ENCODE results near the gene NINL. TPM values are rescaled to one million over a fixed set of nuclear protein-coding genes. Genes with fewer than 3 reads are reported as not detected.
"Not testable (repeated sequence)": the region's sequence is repeated elsewhere in the genome, so short reads cannot be mapped to it uniquely, and the experiment has no call there.

Gene NINL
- total RNA-seq, 1 experiment from 2014 or later: not detected

GRCh38 chr20:25592135-25592852, 7.0 kb upstream of the NINL start:
- no peak for DNase-seq (ENCODE audit: low read depth)

DNA sequence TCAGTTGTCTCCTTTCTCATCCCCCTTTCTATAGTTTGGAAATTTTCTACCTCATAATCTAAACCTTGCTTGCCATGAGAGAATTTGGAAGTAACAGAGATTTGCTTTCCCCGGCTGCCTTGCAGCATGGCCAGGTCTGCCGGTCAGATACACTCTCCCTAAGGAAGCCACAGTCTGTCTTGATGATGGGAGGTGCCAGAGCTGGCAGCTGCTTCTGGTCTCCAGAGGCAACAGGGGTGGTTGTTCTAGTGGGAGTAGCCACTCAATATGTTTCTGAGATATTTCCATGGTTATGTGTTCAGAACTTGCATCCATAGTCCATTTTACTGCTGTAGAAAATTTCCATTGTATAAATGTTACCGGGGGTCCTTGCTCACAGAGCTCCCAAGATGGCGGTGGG, 5.4 kb upstream of the NINL start:
- DNase-seq (ENCODE audit: low read depth): not testable (repeated sequence)

GRCh38 chr20:25588491-25588890, 3.2 kb upstream of the NINL start:
- no peak for DNase-seq (ENCODE audit: low read depth)

- DNase-seq (ENCODE audit: low read depth): no peak
These were observed 2.2 kb upstream of the NINL start for GRCh38 chr20:25587536-25587935.

DNA sequence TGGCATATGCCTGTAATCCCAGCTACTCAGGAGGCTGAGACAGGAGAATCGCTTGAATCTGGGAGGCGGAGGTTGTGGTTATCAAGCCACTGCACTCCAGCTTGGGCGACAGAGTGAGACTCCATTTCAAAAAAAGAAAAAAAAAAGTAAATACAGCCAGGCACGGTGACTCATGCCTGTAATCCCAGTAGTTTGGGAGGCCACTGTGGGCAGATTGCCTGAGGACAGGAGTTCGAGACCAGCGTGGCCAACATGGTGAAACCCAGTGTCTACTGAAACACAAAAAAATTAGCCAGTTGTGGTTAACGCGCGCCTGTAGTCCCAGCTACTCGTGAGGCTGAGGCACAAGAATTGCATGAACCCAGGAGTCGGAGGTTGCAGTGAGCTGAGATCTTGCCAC, 1.5 kb upstream of the NINL start:
- peak; percentile 4 for DNase-seq (ENCODE audit: low read depth)

DNA sequence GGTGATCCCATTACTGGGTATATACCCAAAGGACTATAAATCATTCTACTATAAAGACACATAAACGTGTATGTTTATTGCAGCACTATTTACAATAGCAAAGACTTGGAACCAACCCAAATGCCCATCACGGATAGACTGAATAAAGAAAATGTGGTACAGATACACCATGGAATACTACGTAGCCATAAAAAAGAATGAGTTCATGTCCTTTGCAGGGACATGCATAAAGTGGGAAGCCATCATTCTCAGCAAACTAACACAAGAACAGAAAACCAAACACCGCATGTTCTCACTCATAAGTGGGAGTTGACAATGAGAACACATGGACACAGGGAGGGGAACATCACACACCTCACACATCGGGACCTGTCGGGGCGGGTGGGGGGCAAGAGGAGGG, 1.7 kb downstream of the NINL start:
- not testable (repeated sequence) for DNase-seq (ENCODE audit: low read depth)

DNA sequence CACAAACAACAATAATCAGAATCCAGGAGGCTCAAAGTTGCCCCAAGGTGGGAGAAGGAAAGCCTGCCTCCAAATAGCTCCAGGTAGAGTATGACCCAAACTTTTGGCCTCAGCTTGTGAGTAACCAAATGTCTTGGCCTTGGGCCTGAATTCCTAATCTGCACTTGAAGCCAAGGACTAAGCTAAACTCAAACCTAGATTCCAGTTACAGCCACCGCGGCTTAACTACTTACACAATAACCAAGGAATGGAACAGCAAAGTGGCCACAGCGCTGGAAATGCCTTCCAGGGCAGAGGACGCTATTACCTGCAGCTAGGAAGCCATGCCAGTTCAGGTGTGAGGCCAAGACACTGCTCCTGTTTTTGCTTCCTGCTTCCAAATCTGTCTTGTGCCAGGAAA, 4.6 kb downstream of the NINL start:
- DNase-seq (ENCODE audit: low read depth): no peak

- no peak for DNase-seq (ENCODE audit: low read depth)
These were observed 6.1 kb downstream of the NINL start for GRCh38 chr20:25579081-25579770.

GRCh38 chr20:25576783-25577530, 8.4 kb downstream of the NINL start:
- no peak for DNase-seq (ENCODE audit: low read depth)

- peak; percentile 48 for DNase-seq (ENCODE audit: low read depth)
These were observed 10.9 kb downstream of the NINL start for GRCh38 chr20:25574411-25574810.

- no peak for DNase-seq (ENCODE audit: low read depth)
These were observed 11.8 kb downstream of the NINL start for GRCh38 chr20:25573288-25574251.

GRCh38 chr20:25571817-25572216, 13.5 kb downstream of the NINL start:
- no peak for DNase-seq (ENCODE audit: low read depth)

GRCh38 chr20:25571240-25571639, 14.1 kb downstream of the NINL start:
- DNase-seq (ENCODE audit: low read depth): no peak

DNA sequence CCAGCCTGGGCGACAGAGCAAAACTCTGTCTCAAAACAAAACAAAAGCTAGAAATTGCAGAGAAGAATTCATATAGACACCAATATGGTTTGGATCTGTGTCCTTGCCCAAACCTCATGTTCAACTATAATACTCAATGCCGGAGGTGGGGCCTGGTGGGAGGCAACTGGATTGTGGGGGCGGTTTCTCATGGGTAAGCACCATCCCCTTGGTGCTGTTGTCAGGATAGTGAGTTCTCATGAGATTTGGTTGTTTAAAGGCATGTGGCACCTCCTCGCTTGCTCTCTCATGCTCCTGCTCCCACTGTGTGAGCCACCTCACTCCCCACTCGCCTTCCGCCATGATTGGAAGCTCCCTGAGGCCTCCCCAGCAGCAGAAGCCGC, 15.2 kb downstream of the NINL start:
- DNase-seq (ENCODE audit: low read depth): no peak

DNA sequence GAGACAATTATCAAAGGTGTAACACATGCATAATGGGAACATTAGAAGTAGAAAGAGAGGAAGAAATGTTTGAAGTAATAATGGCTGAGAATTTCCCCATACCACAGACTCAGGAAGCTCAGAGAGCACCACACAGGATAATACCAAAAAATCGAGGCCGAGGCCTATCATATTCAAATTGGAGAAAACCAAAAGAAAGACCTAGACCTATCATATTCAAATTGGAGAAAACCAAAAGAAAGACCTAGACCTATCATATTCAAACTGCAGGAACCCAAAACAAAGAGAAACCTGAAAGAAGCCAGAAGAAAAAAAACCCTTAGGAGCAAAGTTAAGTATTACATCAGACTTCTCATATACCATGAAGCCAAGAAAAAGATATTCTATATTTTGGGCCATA, 18.0 kb downstream of the NINL start:
- no peak for DNase-seq (ENCODE audit: low read depth)

- DNase-seq (ENCODE audit: low read depth): no peak
These were observed 18.5 kb downstream of the NINL start for GRCh38 chr20:25566821-25567220.

DNA sequence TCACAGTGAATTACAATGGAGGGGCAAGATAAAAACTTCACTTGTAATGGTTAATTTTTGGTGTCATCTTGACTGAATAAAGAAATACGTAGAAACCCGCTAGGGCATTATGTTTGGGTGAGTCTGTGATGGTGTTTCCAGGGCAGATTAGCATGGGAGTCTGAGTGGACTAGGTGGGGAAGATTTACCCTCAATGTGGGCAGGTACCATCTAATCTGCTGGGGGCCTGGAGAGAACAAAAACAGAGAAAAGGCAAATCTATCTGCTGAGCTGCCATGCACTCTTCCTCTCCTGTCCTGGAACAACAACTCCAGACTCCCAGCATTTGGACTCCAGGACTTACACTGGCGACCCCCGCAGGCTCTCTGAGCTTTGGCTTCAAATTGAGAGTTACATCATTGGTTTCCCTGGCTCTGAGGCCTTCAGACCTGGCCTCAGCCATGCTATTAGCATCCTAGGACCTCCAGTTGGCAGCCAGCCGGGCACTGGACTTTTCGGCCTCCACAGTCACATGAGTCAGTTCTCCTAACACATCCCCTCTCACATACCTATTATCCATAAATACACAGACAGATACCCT, 19.7 kb downstream of the NINL start:
- DNase-seq (ENCODE audit: low read depth): no peak

DNA sequence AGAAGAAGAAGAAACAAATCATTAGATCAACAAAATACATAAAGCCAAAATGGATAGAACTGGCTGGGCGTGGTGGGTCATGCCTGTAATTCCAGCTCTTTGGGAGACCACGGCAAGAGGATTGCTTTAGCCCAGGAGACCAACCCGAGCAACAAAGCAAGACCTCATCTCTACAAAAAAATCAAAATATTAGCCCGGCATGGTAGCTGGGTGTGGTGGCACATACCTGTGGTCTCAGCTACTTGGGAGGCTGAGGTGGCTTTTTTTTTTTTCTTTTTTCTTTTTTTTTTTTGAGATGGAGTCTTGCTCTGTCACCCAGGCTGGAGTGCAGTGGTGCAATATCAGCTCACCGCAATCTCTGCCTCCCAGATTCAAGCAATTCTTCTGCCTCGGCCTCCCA, 21.5 kb downstream of the NINL start:
- DNase-seq (ENCODE audit: low read depth): no peak

DNA sequence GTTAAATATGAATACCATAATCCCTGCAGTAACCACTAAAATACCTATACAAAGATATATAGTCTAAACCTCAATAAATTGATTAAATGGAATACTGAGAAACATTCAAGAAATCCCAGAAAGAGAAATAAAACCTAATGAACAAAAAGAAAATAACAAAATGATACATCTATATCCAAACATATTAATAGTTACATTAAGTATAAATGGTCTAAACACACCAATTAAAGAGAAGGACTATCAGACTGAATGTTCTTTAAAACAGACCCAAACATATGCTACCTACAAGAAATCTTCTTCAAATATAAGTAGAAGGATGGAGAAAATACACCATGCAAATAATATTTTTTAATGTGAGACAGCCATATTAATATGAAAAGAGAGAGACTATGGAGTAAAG, 22.0 kb downstream of the NINL start:
- DNase-seq (ENCODE audit: low read depth): no peak

DNA sequence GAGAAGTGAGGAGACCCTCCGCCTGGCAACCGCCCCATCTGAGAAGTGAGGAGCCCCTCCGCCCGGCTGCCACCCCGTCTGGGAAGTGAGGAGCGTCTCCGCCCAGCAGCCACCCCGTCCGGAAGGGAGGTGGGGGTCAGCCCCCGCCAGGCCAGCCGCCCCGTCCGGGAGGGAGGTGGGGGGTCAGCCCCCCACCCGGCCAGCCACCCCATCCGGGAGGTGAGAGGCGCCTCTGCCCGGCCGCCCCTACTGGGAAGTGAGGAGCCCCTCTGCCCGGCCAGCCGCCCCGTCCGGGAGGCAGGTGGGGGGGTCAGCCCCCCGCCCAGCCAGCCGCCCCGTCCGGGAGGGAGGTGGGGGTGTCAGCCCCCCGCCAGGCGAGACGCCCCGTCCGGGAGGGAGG, 23.6 kb downstream of the NINL start:
- DNase-seq (ENCODE audit: low read depth): not testable (repeated sequence)

GRCh38 chr20:25553819-25554296, 31.5 kb downstream of the NINL start:
- DNase-seq (ENCODE audit: low read depth): no peak

Measured in HT1080 (cell line).